H9 (cell line): ENCODE data around the gene ACTN1. TPM values are rescaled to one million over a fixed set of nuclear protein-coding genes. Genes with fewer than 3 reads are reported as not detected.
A peak's percentile ranks its signal among the peaks of the same experiment; 100 is the strongest.

Experiments used
- DNase-seq: peaks from one replicate; pipeline ENCODE4 v3.0.0-alpha.2; 2017
- H2AFZ ChIP-seq: one replicate; pipeline ENCODE4 v1.6.1; 2013; ENCODE audit warnings: mild to moderate bottlenecking, low read length, control low read depth, moderate library complexity
- H2AK5ac ChIP-seq: 2 replicates; pipeline ENCODE4 v1.6.1; 2013; ENCODE audit warnings: low read length, control low read depth, mixed read lengths; ENCODE audit not compliant: insufficient read length
- H2BK120ac ChIP-seq: one replicate; pipeline ENCODE4 v1.6.1; 2013; ENCODE audit warnings: low read depth, mild to moderate bottlenecking, low read length, control low read depth, inconsistent platforms; ENCODE audit not compliant: poor library complexity, severe bottlenecking
- H2BK12ac ChIP-seq: 2 replicates; pipeline ENCODE4 v1.6.1; 2013; ENCODE audit warnings: low read length, control low read depth, mixed read lengths, low read depth; ENCODE audit not compliant: insufficient read length
- H2BK15ac ChIP-seq: 2 replicates; pipeline ENCODE4 v1.6.1; 2013; ENCODE audit warnings: low read depth, low read length, control low read depth
- H2BK20ac ChIP-seq: one replicate; pipeline ENCODE4 v1.6.1; 2013; ENCODE audit warnings: low read depth, mild to moderate bottlenecking, low read length, control low read depth, inconsistent platforms; ENCODE audit not compliant: poor library complexity, severe bottlenecking
- H2BK5ac ChIP-seq: 2 replicates; pipeline ENCODE4 v1.6.1; 2013; ENCODE audit warnings: low read length, control low read depth, mixed read lengths; ENCODE audit not compliant: insufficient read length
- H3K14ac ChIP-seq: 2 replicates; pipeline ENCODE4 v1.6.1; 2013; ENCODE audit warnings: low read length, control low read depth; ENCODE audit not compliant: insufficient read depth
- H3K18ac ChIP-seq: 2 replicates; pipeline ENCODE4 v1.6.1; 2013; ENCODE audit warnings: low read depth, mild to moderate bottlenecking, mixed read lengths, low read length, control low read depth; ENCODE audit not compliant: insufficient read length
- H3K23ac ChIP-seq: 2 replicates; pipeline ENCODE4 v1.6.1; 2013; ENCODE audit warnings: low read length, control low read depth, mixed read lengths, low read depth; ENCODE audit not compliant: insufficient read length
- H3K23me2 ChIP-seq: 2 replicates; pipeline ENCODE4 v1.6.1; 2013; ENCODE audit warnings: low read depth, mild to moderate bottlenecking, mixed read lengths, low read length, control low read depth; ENCODE audit not compliant: insufficient read length, poor library complexity, severe bottlenecking
- H3K27ac ChIP-seq: 2 replicates; pipeline ENCODE4 v1.5.1; 2013; ENCODE audit warnings: low read length, control low read depth, mixed read lengths, low read depth; ENCODE audit not compliant: insufficient read length
- H3K27me3 ChIP-seq: 2 replicates; pipeline ENCODE4 v1.6.1; 2013; ENCODE audit warnings: low read length, control low read depth, inconsistent platforms; ENCODE audit not compliant: insufficient read depth
- H3K4ac ChIP-seq: 2 replicates; pipeline ENCODE4 v1.6.1; 2013; ENCODE audit warnings: low read depth, mild to moderate bottlenecking, control low read depth, inconsistent platforms, low read length, moderate library complexity
- H3K4me1 ChIP-seq: 2 replicates; pipeline ENCODE4 v1.6.1; 2013; ENCODE audit warnings: low read length, control low read depth, inconsistent platforms; ENCODE audit not compliant: insufficient read depth
- H3K4me2 ChIP-seq: 2 replicates; pipeline ENCODE4 v1.6.1; 2013; ENCODE audit warnings: low read length, control low read depth, mixed read lengths; ENCODE audit not compliant: insufficient read length, insufficient read depth
- H3K56ac ChIP-seq: 2 replicates; pipeline ENCODE4 v1.6.1; 2013; ENCODE audit warnings: low read depth, mild to moderate bottlenecking, mixed read lengths, low read length, control low read depth; ENCODE audit not compliant: insufficient read length
- H3K79me1 ChIP-seq: 2 replicates; pipeline ENCODE4 v1.6.1; 2013; ENCODE audit warnings: low read depth, mild to moderate bottlenecking, moderate library complexity, low read length, control low read depth, inconsistent platforms; ENCODE audit not compliant: insufficient read depth, poor library complexity, severe bottlenecking
- H3K79me2 ChIP-seq: 2 replicates; pipeline ENCODE4 v1.6.1; 2013; ENCODE audit warnings: low read length, control low read depth, inconsistent platforms; ENCODE audit not compliant: insufficient read depth
- H3K9ac ChIP-seq: 2 replicates; pipeline ENCODE4 v1.6.1; 2013; ENCODE audit warnings: low read length, control low read depth, mixed read lengths; ENCODE audit not compliant: insufficient read length; ENCODE audit errors: extremely low read depth
- H3K9me3 ChIP-seq: one replicate; pipeline ENCODE4 v1.6.1; 2013; ENCODE audit warnings: low read depth, low read length, inconsistent platforms; ENCODE audit not compliant: control insufficient read depth
- H3T11ph ChIP-seq: one replicate; pipeline ENCODE4 v1.6.1; 2013; ENCODE audit warnings: mild to moderate bottlenecking, low read length, control low read depth, inconsistent platforms
- H4K20me1 ChIP-seq: one replicate; pipeline ENCODE4 v1.6.1; 2013; ENCODE audit not compliant: control insufficient read depth, insufficient read length, insufficient read depth
- H4K5ac ChIP-seq: 2 replicates; pipeline ENCODE4 v1.6.1; 2013; ENCODE audit warnings: low read depth, mild to moderate bottlenecking, mixed read lengths, low read length, control low read depth; ENCODE audit not compliant: insufficient read length
- H4K8ac ChIP-seq: replicated peaks from 2 replicates; pipeline ENCODE4 v1.6.1; 2013; ENCODE audit warnings: low read length, control low read depth, mixed read lengths, low read depth; ENCODE audit not compliant: insufficient read length
- H4K91ac ChIP-seq: 2 replicates; pipeline ENCODE4 v1.6.1; 2013; ENCODE audit warnings: low read depth, mild to moderate bottlenecking, moderate library complexity, mixed read lengths, low read length, control low read depth; ENCODE audit not compliant: insufficient read length
- H3K27ac Mint-ChIP-seq, 3 experiments: 2 replicates in 2 of 3; 3 replicates in 1 of 3; pipeline ENCODE4 v1.8.0; 2020 to 2021; ENCODE audit warnings: mixed read lengths in 3 of 3, mild to moderate bottlenecking in 1 of 3, moderate library complexity in 1 of 3
- H3K27me3 Mint-ChIP-seq: 2 replicates; pipeline ENCODE4 v1.8.0; 2021; ENCODE audit warnings: low read depth, mild to moderate bottlenecking, moderate library complexity, mixed read lengths
- H3K36me3 Mint-ChIP-seq, 3 experiments: 2 replicates in 2 of 3; 3 replicates in 1 of 3; pipeline ENCODE4 v1.8.0; 2020 to 2021; ENCODE audit warnings: low read depth in 3 of 3, mixed read lengths in 3 of 3; ENCODE audit not compliant: insufficient read depth in 1 of 3
- H3K4me1 Mint-ChIP-seq, 2 experiments: 2 replicates each; pipeline ENCODE4 v1.8.0; 2020; ENCODE audit warnings: mixed read lengths in 2 of 2
- H3K4me3 Mint-ChIP-seq, 2 experiments: 2 replicates in 1 of 2; 3 replicates in 1 of 2; pipeline ENCODE4 v1.8.0; 2020 to 2021; ENCODE audit warnings: mild to moderate bottlenecking in 2 of 2, mixed read lengths in 2 of 2, moderate library complexity in 1 of 2
- H3K9me3 Mint-ChIP-seq, 2 experiments: 2 replicates in 1 of 2; 3 replicates in 1 of 2; pipeline ENCODE4 v1.8.0; 2020; ENCODE audit warnings: mild to moderate bottlenecking in 2 of 2, mixed read lengths in 2 of 2, moderate library complexity in 1 of 2
- WGBS: extraction: QIAGEN DNeasy Blood & Tissue Kit; methylation state at CpG from one replicate; pipeline ENCODE4 v1.1.7; 2013; ENCODE audit warnings: missing lambda C conversion rate, low lambda C conversion rate, mixed read lengths; ENCODE audit not compliant: insufficient read length; ENCODE audit errors: extremely low coverage; 5-methylcytosine and 5-hydroxymethylcytosine counted together
- total RNA-seq: library from RNA; stranded (reverse); gene quantifications from 2 replicates; pipeline ENCODE4 v1.2.1, GENCODE V29; 2021
- TF ChIP-seq, protein P1 (sequence below): fragments of 200-600 bp; sonication (generic); conservative IDR thresholded peaks from 3 replicates; pipeline ENCODE4 v1.8.0; 2021; ENCODE audit warnings: antibody characterized with exemption, mild to moderate bottlenecking

The ACTN1 gene
- total RNA-seq, 1 experiment from 2014 or later: 219 TPM

DNA sequence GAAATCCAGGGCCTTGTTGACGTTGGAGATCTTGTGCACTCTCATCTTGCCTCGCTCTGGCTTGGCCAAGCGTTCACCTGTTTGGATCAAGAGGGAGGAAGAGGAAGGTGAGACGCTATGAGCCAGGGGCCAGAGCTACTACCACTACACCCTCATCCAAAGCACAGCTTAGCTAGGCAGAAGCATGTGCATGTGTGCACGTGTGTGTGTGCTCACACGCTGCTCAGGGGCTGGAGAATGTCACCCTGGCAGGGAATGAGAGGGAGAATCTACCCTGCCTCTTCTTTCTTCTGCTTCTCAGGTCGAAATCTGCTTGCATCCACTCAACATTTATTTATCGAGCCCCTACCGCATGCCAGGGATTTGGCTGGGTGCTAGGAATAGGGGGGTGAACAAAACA is 58.1 kb downstream of the ACTN1 start:
- Histone ChIP-seq H3K27me3 (no peaks in the 10 kb centered on the region), H3K9me3 (no peaks in the 10 kb centered on the region), H3K56ac (no peak overlapping the region), H3K4me1 (peaks cover 5% of the 10 kb centered on the region; the same call in 1 of the 2 replicates), H3K23ac (no peak overlapping the region), H3K4me2 (no peak overlapping the region), H3K4ac (no peak overlapping the region), H2BK15ac (no peak overlapping the region), H2AFZ (no peak overlapping the region), H2BK120ac (no peak overlapping the region), H3K79me1 (peaks cover 6% of the 10 kb centered on the region), H2AK5ac (no peak overlapping the region), H2BK5ac (no peak overlapping the region), H3T11ph (no peak overlapping the region), H3K27ac (no peak overlapping the region), H4K91ac (no peak overlapping the region), H2BK12ac (no peak overlapping the region), H3K9ac (no peak overlapping the region), H4K20me1 (no peaks in the 10 kb centered on the region), H3K79me2 (peaks cover 3% of the 10 kb centered on the region; the same call in 1 of the 2 replicates), H4K5ac (no peak overlapping the region), H4K8ac (no peak overlapping the region), H3K14ac (no peak overlapping the region; the same call in 1 of the 2 replicates), H3K18ac (no peak overlapping the region), H3K23me2 (no peaks in the 10 kb centered on the region), H2BK20ac (no peak overlapping the region)
- Mint-ChIP-seq H3K4me1 (peaks cover 41 to 45% of the 10 kb centered on the region in 2 experiments), H3K4me3 (peak overlapping the region in 1 of 2 experiments; percentile 31; a peak in 2 of 5 replicates), H3K36me3 (peaks cover 57 to 84% (median 80%) of the 10 kb centered on the region in 3 experiments), H3K9me3 (0 out of 5 replicates have a peak, but pooled peaks cover 0 to 3% of the 10 kb centered on the region in 2 experiments), H3K27me3 (no peaks in the 10 kb centered on the region), H3K27ac (peak overlapping the region in 1 of 3 experiments; percentile 65; a peak in 2 of 7 replicates)
- TF ChIP-seq, protein P1, sequence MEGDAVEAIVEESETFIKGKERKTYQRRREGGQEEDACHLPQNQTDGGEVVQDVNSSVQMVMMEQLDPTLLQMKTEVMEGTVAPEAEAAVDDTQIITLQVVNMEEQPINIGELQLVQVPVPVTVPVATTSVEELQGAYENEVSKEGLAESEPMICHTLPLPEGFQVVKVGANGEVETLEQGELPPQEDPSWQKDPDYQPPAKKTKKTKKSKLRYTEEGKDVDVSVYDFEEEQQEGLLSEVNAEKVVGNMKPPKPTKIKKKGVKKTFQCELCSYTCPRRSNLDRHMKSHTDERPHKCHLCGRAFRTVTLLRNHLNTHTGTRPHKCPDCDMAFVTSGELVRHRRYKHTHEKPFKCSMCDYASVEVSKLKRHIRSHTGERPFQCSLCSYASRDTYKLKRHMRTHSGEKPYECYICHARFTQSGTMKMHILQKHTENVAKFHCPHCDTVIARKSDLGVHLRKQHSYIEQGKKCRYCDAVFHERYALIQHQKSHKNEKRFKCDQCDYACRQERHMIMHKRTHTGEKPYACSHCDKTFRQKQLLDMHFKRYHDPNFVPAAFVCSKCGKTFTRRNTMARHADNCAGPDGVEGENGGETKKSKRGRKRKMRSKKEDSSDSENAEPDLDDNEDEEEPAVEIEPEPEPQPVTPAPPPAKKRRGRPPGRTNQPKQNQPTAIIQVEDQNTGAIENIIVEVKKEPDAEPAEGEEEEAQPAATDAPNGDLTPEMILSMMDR: no peak
- no peak for DNase-seq
- WGBS: no CpG with 5 or more reads among the region's 9 CpGs
